ENCODE measurements around the gene NCL.
"Not testable (repeated sequence)": the region's sequence is repeated elsewhere in the genome, so short reads cannot be mapped to it uniquely, and the experiment has no call there.

NCL gene

DNA sequence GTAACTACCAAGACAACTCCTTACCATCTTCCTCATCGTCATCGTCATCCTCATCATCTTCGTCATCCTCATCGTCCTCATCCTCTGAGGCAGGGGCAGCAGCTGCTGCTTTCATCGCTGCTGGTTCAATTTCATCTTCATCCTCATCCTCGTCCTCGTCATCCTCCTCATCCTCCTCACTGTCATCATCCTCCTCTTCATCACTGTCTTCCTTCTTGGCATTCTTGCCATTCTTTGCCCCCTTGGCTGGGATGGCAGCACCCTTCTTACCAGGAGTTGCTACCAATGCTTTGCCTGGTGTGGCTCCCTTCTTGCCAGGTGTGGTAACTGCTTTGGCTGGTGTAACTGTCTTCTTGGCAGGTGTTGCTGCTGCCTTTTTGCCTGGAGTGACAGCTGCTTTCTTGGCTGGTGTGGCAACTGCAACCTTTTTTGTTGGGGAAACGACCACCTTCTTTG is 2.7 kb downstream of the NCL start:
- TF ChIP-seq, protein P1, sequence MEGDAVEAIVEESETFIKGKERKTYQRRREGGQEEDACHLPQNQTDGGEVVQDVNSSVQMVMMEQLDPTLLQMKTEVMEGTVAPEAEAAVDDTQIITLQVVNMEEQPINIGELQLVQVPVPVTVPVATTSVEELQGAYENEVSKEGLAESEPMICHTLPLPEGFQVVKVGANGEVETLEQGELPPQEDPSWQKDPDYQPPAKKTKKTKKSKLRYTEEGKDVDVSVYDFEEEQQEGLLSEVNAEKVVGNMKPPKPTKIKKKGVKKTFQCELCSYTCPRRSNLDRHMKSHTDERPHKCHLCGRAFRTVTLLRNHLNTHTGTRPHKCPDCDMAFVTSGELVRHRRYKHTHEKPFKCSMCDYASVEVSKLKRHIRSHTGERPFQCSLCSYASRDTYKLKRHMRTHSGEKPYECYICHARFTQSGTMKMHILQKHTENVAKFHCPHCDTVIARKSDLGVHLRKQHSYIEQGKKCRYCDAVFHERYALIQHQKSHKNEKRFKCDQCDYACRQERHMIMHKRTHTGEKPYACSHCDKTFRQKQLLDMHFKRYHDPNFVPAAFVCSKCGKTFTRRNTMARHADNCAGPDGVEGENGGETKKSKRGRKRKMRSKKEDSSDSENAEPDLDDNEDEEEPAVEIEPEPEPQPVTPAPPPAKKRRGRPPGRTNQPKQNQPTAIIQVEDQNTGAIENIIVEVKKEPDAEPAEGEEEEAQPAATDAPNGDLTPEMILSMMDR (IDR thresholded peaks at IDR 0.05; ENCODE audit: low read length): no peak
- no peak for TF ChIP-seq EZH2 (IDR thresholded peaks at IDR 0.05; ENCODE audit: borderline replicate concordance, low read length)
- Histone ChIP-seq H3K79me2 (ENCODE audit: insufficient read depth, low read length) (peaks cover 27% of the 10 kb centered on the region), H2AFZ (ENCODE audit: low read length) (no peak overlapping the region), H3K9me2 (ENCODE audit: low read depth, low read length) (no peaks in the 10 kb centered on the region), H3K27me3 (ENCODE audit: insufficient read depth, low read length) (no peaks in the 10 kb centered on the region), H4K20me1 (ENCODE audit: insufficient read depth, low read length) (peaks cover 5% of the 10 kb centered on the region; the same call in 1 of the 2 replicates), H3K9me3 (ENCODE audit: low read length) (no peaks in the 10 kb centered on the region), H3F3A (ENCODE audit: insufficient read depth, low read length) (peaks cover 20% of the 10 kb centered on the region), H3K4me3 (ENCODE audit: low read depth, low read length, poor library complexity, severe bottlenecking) (peak overlapping the region; percentile 91), H3K9ac (ENCODE audit: low read length) (no peak overlapping the region), H3K4me1 (ENCODE audit: insufficient read depth, low read length, severe bottlenecking) (peaks cover 26% of the 10 kb centered on the region), H3K36me3 (ENCODE audit: insufficient read depth, low read length) (peaks cover 75% of the 10 kb centered on the region), H3K27ac (ENCODE audit: low read depth, low read length, poor library complexity, severe bottlenecking) (no peak overlapping the region), H3K4me2 (ENCODE audit: low read length) (no peak overlapping the region)

DNA sequence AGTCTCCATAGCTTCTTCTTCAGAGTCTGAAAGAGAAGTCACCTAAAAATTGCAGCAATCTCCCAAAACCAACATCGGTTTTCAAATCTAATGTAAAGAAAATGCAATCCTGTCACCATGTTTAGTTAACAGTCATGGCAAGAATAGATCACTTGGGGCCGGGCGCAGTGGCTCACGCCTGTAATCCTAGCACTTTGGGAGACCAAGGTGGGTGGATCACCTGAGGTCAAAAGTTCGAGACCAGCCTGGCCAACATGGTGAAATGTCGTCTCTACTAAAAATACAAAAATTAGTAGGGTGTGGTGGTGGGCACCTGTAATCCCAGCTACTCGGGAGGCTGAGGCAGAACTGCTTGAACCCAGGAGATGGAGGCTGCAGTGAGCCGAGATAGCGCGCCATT is 3.4 kb downstream of the NCL start:
- H3K9me3 ChIP-seq (ENCODE audit: low read length); H3K9ac ChIP-seq (ENCODE audit: low read length); H3K27ac ChIP-seq (ENCODE audit: low read depth, low read length, poor library complexity, severe bottlenecking); H3K4me3 ChIP-seq (ENCODE audit: low read depth, low read length, poor library complexity, severe bottlenecking); H3K9me2 ChIP-seq (ENCODE audit: low read depth, low read length); H3K27me3 ChIP-seq (ENCODE audit: insufficient read depth, low read length); H3K4me2 ChIP-seq (ENCODE audit: low read length); H2AFZ ChIP-seq (ENCODE audit: low read length); H4K20me1 ChIP-seq (ENCODE audit: insufficient read depth, low read length): not testable (repeated sequence)
- H3K79me2 ChIP-seq (ENCODE audit: insufficient read depth, low read length): peaks cover 27% of the 10 kb centered on the region
- peaks cover 25% of the 10 kb centered on the region for H3F3A ChIP-seq (ENCODE audit: insufficient read depth, low read length)
- H3K36me3 ChIP-seq (ENCODE audit: insufficient read depth, low read length): peaks cover 82% of the 10 kb centered on the region
- H3K4me1 ChIP-seq (ENCODE audit: insufficient read depth, low read length, severe bottlenecking): peaks cover 26% of the 10 kb centered on the region

DNA sequence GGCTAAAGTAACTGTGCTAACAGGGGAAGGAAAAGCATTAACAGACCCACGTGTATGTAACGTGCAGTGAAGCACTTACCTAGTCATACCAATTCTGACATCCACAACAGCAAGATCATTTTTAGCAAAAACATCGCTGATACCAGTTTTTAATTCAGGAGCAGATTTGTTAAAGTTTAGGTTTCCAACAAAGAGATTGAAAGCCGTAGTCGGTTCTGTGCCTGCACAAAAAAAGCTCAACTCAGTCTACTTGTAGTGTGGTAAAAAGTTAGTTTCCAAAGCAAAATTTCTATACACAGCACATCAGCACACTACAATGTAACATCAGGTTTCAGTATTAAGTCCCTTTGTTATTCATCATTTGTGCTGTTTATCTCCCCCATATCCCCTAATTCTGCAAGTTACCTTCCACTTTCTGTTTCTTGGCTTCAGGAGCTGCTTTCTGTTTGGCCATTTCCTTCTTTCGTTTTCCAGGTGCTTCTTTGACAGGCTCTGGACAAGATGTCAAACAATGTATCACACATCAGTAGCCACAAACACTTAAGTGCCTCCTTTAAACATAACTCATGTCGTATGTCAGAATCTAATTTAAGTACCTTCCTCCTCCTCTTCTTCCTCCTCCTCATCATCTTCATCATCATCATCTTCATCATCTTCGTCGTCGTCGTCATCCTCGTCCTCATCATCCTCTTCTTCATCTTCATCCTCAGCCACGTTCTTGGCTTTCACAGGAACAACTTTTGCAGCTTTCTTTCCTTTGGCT is 4.0 kb downstream of the NCL start:
- Histone ChIP-seq H3K4me1 (ENCODE audit: insufficient read depth, low read length, severe bottlenecking) (peaks cover 21% of the 10 kb centered on the region), H3K9me3 (ENCODE audit: low read length) (no peaks in the 10 kb centered on the region), H2AFZ (ENCODE audit: low read length) (no peak overlapping the region), H3K27ac (ENCODE audit: low read depth, low read length, poor library complexity, severe bottlenecking) (no peak overlapping the region), H3K27me3 (ENCODE audit: insufficient read depth, low read length) (no peaks in the 10 kb centered on the region), H3F3A (ENCODE audit: insufficient read depth, low read length) (peaks cover 25% of the 10 kb centered on the region), H3K4me2 (ENCODE audit: low read length) (no peak overlapping the region), H4K20me1 (ENCODE audit: insufficient read depth, low read length) (peaks cover 5% of the 10 kb centered on the region; the same call in 1 of the 2 replicates), H3K36me3 (ENCODE audit: insufficient read depth, low read length) (peaks cover 88% of the 10 kb centered on the region), H3K79me2 (ENCODE audit: insufficient read depth, low read length) (peaks cover 27% of the 10 kb centered on the region), H3K4me3 (ENCODE audit: low read depth, low read length, poor library complexity, severe bottlenecking) (no peak overlapping the region), H3K9me2 (ENCODE audit: low read depth, low read length) (no peaks in the 10 kb centered on the region), H3K9ac (ENCODE audit: low read length) (no peak overlapping the region)
- no peak for TF ChIP-seq EZH2 (IDR thresholded peaks at IDR 0.05; ENCODE audit: borderline replicate concordance, low read length)
- TF ChIP-seq, protein P1 (IDR thresholded peaks at IDR 0.05; ENCODE audit: low read length): no peak

DNA sequence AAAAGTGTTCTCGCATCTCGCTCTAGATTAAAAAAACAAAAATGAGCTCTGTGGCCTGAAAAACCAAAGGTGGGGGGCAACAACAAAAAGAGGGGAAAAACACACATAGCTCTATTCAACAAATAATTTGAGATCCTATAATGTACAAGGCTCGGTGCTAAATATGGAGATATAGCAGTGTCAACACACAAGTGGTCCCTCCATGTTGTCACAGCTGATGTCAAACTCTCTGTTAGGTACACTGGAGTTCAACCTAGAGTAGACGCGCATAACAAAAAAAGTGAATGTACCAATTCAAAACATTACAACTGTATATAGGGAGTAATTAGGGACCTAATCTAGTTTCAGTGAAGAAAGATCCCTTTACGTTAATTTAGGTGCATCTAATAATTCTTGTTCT is 5.9 kb downstream of the NCL start:
- H3K79me2 ChIP-seq (ENCODE audit: insufficient read depth, low read length): peaks cover 19% of the 10 kb centered on the region
- H3K4me1 ChIP-seq (ENCODE audit: insufficient read depth, low read length, severe bottlenecking): peaks cover 19% of the 10 kb centered on the region
- H3K36me3 ChIP-seq (ENCODE audit: insufficient read depth, low read length): peaks cover 100% of the 10 kb centered on the region
- H3K27me3 ChIP-seq (ENCODE audit: insufficient read depth, low read length): no peaks in the 10 kb centered on the region
- no peak overlapping the region for H3K4me2 ChIP-seq (ENCODE audit: low read length)
- H3K9me3 ChIP-seq (ENCODE audit: low read length): no peaks in the 10 kb centered on the region
- no peak overlapping the region for H3K9ac ChIP-seq (ENCODE audit: low read length)
- no peaks in the 10 kb centered on the region for H3K9me2 ChIP-seq (ENCODE audit: low read depth, low read length)
- peaks cover 28% of the 10 kb centered on the region for H3F3A ChIP-seq (ENCODE audit: insufficient read depth, low read length)
- no peak overlapping the region for H3K4me3 ChIP-seq (ENCODE audit: low read depth, low read length, poor library complexity, severe bottlenecking)
- TF ChIP-seq, protein P1 (IDR thresholded peaks at IDR 0.05; ENCODE audit: low read length): no peak
- TF ChIP-seq EZH2 (IDR thresholded peaks at IDR 0.05; ENCODE audit: borderline replicate concordance, low read length): no peak
- peaks cover 5% of the 10 kb centered on the region; the same call in 1 of the 2 replicates for H4K20me1 ChIP-seq (ENCODE audit: insufficient read depth, low read length)
- H3K27ac ChIP-seq (ENCODE audit: low read depth, low read length, poor library complexity, severe bottlenecking): no peak overlapping the region
- H2AFZ ChIP-seq (ENCODE audit: low read length): no peak overlapping the region
